NCI-H748 (cell line): ENCODE measurements around the gene PEX16.

ENCODE experiments used
- DNase-seq: peaks from one replicate; lab custom pipeline; 2025; ENCODE audit not compliant: unreplicated experiment; lab: John Stamatoyannopoulos, UW

Gene PEX16

GRCh38 chr11:45899448-45900174, 18.1 kb downstream of the PEX16 start:
- DNase-seq, result peak; percentile 98

- no peak for DNase-seq
These were observed 18.6 kb downstream of the PEX16 start for GRCh38 chr11:45899086-45899447.

GRCh38 chr11:45897556-45897955, 20.1 kb downstream of the PEX16 start:
- DNase-seq, result no peak

GRCh38 chr11:45896422-45896984, 21.2 kb downstream of the PEX16 start:
- DNase-seq, result peak; percentile 88

- no peak for DNase-seq
These were observed 22.0 kb downstream of the PEX16 start for GRCh38 chr11:45895553-45896259.

- no peak for DNase-seq
These were observed 23.0 kb downstream of the PEX16 start for GRCh38 chr11:45894555-45895247.

GRCh38 chr11:45892856-45893255, 24.8 kb downstream of the PEX16 start:
- no peak for DNase-seq

- no peak for DNase-seq
These were observed 26.7 kb downstream of the PEX16 start for GRCh38 chr11:45890886-45891550.

GRCh38 chr11:45889966-45890365, 27.7 kb downstream of the PEX16 start:
- no peak for DNase-seq

GRCh38 chr11:45889555-45889954, 28.1 kb downstream of the PEX16 start:
- DNase-seq, result no peak

- DNase-seq, result no peak
These were observed 30.1 kb downstream of the PEX16 start for GRCh38 chr11:45887587-45887986.

GRCh38 chr11:45886816-45887520, 30.7 kb downstream of the PEX16 start:
- DNase-seq, result no peak

GRCh38 chr11:45885921-45886721, 31.6 kb downstream of the PEX16 start:
- DNase-seq, result peak; percentile 71

GRCh38 chr11:45885274-45885920, 32.3 kb downstream of the PEX16 start, which contains the start of gene MAPK8IP1:
Gene MAPK8IP1, plus strand, starts transcription at chr11:45885651. Its CDS starts 170 bp downstream, at chr11:45885821.
- peak; percentile 88 for DNase-seq

GRCh38 chr11:45884596-45885185, 33.0 kb downstream of the PEX16 start:
- DNase-seq, result no peak

- no peak for DNase-seq
These were observed 35.8 kb downstream of the PEX16 start for GRCh38 chr11:45881708-45882368.

- DNase-seq, result no peak
These were observed 36.7 kb downstream of the PEX16 start for GRCh38 chr11:45880772-45881570.
